IPS-NIHi11 (cell line): ENCODE data around the gene AKT2.
"Not testable (repeated sequence)": the region's sequence is repeated elsewhere in the genome, so short reads cannot be mapped to it uniquely, and the experiment has no call there.

Source experiments
- DNase-seq: peaks from one replicate; pipeline ENCODE4 v3.0.0; 2012; ENCODE audit warnings: mixed read lengths, low spot score

The AKT2 gene

GRCh38 chr19:40219029-40219428 lies 66.1 kb downstream of the AKT2 start:
- not testable (repeated sequence) for DNase-seq

GRCh38 chr19:40217934-40218890 lies 66.9 kb downstream of the AKT2 start, which contains the start of gene TTC9B:
TTC9B (minus strand) TSS chr19:40218384; CDS start chr19:40218381, 3 bp downstream.
- DNase-seq, result peak; percentile 89

GRCh38 chr19:40217027-40217810 lies 67.9 kb downstream of the AKT2 start:
- DNase-seq, result peak; percentile 77

GRCh38 chr19:40216777-40217026 lies 68.4 kb downstream of the AKT2 start:
- DNase-seq, result no peak

- DNase-seq, result no peak
Observed at GRCh38 chr19:40216013-40216776, 69.0 kb downstream of the AKT2 start.

GRCh38 chr19:40214936-40215335 lies 70.2 kb downstream of the AKT2 start:
- DNase-seq, result no peak

GRCh38 chr19:40213882-40214570 lies 71.1 kb downstream of the AKT2 start:
- no peak for DNase-seq

GRCh38 chr19:40213251-40213829 lies 71.8 kb downstream of the AKT2 start:
- no peak for DNase-seq

- no peak for DNase-seq
Observed at GRCh38 chr19:40210889-40211288, 74.3 kb downstream of the AKT2 start.

- no peak for DNase-seq
Observed at GRCh38 chr19:40208602-40209001, 76.5 kb downstream of the AKT2 start.

GRCh38 chr19:40205760-40206159 lies 79.4 kb downstream of the AKT2 start:
- DNase-seq, result no peak

- DNase-seq, result no peak
Observed at GRCh38 chr19:40204381-40204780, 80.8 kb downstream of the AKT2 start.

- no peak for DNase-seq
Observed at GRCh38 chr19:40200341-40201099, 84.6 kb downstream of the AKT2 start.

- DNase-seq, result no peak
Observed at GRCh38 chr19:40198272-40198990, 86.7 kb downstream of the AKT2 start.

- no peak for DNase-seq
Observed at GRCh38 chr19:40193587-40193849, 91.6 kb downstream of the AKT2 start.

- no peak for DNase-seq
Observed at GRCh38 chr19:40192758-40193586, 92.2 kb downstream of the AKT2 start.

GRCh38 chr19:40191836-40192646 lies 93.1 kb downstream of the AKT2 start:
- peak; percentile 87 for DNase-seq
